GM12873 (cell line): Measurements from ENCODE around the gene DEPDC4.

Experiments
- TF ChIP-seq, protein P1 (sequence below): IDR thresholded peaks from 2 replicates; pipeline ENCODE4 v1.5.1; 2012; ENCODE audit warnings: low read depth, mild to moderate bottlenecking, moderate library complexity, low read length, control low read depth; ENCODE audit not compliant: insufficient read depth; ENCODE audit errors: missing control alignments

Gene DEPDC4

DNA sequence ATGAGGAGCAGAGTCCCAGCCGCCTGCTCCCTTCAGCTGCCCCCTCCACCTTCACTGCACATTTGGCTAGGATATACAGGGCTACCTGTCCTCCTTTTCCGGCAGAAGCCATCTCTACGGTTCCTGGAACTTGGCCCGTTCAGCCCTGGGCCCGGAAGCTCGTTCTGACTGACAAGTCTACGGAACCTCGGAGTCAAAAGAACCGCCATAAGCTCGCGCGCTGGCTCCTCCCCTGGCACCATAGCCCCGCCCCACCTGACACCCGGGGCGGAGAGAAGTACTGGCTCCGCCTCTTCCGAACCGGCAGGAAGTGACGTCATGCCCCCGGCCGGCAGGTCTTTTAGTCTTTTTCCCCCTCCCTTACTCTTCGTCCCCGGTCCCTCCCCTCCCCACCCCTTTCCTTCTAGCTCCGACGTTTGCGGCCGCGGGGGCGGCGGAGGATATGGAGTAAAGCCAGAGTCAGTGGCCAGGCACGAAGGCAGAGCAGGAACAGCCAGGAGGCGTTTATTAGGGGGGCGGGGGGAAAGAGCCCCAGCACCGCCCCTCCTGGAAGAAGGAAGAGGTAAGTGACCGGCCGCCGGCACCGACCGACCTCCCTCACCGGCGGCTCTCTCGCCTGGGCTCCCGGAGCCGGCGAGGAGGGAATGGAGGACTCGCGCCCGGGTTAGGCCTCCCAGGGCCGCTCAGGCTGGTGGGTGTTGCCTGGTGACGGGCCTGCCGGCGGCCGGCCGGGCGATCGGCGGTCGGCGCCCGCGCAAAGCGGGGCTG, at the start of gene DEPDC4, which contains the start of gene SCYL2:
Gene DEPDC4, minus strand, starts transcription at position 245 of the 768 bp plus-strand sequence. Its CDS starts 3 bp downstream, at position 242.
Gene SCYL2, plus strand, starts transcription at position 343 of the 768 bp plus-strand sequence. CDS start 15,794 bp downstream, outside the sequence.
- TF ChIP-seq, protein P1, sequence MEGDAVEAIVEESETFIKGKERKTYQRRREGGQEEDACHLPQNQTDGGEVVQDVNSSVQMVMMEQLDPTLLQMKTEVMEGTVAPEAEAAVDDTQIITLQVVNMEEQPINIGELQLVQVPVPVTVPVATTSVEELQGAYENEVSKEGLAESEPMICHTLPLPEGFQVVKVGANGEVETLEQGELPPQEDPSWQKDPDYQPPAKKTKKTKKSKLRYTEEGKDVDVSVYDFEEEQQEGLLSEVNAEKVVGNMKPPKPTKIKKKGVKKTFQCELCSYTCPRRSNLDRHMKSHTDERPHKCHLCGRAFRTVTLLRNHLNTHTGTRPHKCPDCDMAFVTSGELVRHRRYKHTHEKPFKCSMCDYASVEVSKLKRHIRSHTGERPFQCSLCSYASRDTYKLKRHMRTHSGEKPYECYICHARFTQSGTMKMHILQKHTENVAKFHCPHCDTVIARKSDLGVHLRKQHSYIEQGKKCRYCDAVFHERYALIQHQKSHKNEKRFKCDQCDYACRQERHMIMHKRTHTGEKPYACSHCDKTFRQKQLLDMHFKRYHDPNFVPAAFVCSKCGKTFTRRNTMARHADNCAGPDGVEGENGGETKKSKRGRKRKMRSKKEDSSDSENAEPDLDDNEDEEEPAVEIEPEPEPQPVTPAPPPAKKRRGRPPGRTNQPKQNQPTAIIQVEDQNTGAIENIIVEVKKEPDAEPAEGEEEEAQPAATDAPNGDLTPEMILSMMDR: no peak

DNA sequence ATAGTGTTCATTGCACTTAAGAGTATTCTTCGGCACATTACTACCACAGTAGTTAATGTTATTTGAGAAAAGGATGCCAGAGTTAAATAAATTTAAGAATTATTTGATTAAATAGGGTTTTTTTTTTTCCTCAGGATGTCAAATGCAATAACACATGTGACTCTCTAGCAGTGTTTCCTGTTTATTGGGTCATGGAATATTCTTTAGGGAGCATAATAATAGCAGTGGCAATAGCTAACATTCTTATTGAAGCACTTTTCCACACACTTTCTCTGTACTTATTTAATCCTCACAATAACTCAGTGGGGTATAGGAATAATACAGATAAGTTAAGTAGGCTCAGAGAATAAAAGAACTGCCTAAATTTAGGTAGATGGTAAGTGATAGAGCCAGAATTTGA, 44.4 kb upstream of the DEPDC4 start:
- TF ChIP-seq, protein P1: no peak

DNA sequence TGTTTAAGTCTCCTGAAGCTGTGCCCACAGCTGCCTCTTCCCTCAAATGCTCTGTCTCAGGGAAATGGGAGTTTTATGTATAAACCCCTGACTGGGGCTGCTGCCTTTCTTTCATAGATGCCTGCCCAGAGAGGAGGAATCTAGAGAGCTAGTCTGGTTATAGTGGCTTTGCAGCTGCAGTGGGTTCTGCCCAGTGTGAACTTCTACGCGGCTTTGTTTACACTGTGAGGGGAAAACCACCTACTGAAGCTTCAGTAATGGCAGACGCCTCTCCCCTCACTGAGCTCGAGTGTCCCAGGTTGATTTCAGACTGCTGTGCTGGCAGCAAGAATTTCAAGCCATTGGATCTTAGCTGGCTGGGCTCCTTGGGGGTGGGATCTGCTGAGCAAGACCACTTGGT, 37.0 kb upstream of the DEPDC4 start:
- TF ChIP-seq, protein P1: no peak

DNA sequence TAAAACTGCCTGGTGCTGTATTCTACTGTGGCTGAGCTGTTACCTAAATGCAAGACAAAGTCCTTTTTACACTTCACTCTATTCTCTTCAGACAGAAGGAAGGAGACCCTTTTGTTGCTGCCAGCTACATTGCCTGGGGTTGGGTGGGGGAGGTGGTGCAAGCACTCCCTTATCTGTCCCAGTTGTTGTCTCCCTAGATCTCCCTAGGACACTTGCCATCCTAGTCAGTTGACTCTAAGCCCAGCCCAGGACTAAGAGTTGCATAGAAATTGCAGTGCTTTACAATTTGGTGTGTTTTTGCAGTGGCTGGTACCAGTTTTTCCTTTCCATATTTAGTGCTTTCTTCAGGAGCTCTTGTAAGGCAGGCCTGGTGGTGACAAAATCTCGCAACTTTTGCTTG, 35.2 kb upstream of the DEPDC4 start:
- TF ChIP-seq, protein P1: no peak

DNA sequence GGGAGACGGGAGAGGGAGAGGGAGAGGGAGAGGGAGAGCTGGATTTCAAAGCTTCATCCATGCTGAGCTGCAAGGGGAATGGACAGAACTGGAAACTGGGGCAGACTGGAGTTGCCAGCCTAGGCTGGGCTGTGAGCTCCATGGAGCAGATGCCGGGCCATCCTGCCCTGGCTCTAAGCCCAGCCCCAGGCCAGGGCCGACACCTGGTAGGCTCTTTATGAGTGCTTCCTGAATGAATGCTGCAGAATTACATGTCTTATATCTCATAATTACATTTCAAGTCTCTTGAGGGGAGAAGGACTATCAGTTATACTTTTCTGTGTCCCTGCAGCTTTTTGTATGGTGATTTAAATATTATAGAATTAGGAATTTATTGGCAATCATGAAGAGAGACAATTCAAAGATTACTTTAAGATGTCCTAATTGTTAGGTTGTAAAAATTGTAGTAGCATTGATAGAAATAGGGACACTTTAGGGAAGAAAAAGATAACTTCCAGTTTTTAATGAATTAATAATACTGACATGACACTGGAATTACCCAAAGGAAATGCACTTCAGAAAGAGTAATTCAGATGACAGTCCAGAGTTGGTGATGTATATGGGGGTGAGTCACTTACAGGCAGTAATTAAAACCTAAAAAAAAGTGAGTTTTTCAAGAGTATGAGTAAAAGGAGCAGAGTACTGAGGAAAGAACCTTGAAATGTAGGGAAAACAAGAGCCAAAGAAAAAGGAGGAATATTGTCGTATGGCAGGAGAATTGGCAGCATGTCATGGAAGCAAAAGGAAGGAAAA, 29.1 kb upstream of the DEPDC4 start:
- TF ChIP-seq, protein P1: no peak

DNA sequence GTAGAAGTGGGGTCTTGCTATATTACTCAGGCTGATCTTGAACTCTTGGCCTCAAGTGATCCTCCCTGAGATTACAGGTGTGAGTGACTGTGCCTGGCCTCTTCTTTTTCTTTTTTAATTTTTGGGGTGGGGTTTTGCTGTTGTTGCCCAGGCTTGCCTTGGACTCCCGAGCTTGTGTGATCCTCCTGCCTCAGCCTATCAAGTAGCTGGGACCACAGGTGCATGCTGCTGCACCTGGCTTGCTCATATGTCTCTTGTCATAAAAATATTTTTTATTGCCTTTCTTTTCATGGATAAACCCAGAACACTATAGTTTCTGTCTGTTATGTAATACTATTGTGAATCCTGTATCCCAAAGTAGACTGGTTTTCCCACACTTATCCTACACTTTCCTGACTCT, 26.1 kb upstream of the DEPDC4 start:
- TF ChIP-seq, protein P1: no peak

DNA sequence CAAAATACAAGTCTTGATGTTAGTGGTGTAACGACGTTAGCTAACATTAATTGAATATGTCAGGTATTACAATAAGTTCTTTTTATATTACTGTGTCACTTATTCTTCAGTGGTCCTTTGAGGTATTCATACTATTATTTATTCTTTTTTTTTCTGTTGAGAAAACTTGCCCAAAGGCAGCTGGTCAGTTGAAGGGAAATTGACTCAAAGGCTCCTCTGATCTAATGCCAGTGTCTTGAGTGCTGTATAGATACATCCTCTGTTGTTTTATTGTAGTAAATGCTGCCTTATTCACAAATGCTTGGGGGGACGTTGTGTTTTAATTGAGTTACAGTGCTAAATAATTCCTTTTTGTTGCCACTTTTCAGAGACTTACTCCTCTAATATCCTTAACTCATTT, 23.1 kb upstream of the DEPDC4 start:
- TF ChIP-seq, protein P1: no peak
